IMR-90 (cell line): ENCODE measurements around the gene DONSON. TPM values are rescaled to one million over a fixed set of nuclear protein-coding genes. Genes with fewer than 3 reads are reported as not detected.

Source experiments
- ATAC-seq: fragments of 200-7000 bp; cut with Tn5 transposase; 2 replicates; pipeline ENCODE4 v1.9.1; 2020; ENCODE audit warnings: low read depth, mild to moderate bottlenecking, moderate library complexity
- BruUV-seq: library from RNA; stranded (reverse); fragments of 400-500 nt; replicated peaks from 2 replicates; lab custom pipeline; 2021; lab: Mats Ljungman, UMichigan
- CTCF ChIA-PET: fragments of 300-600 bp; formaldehyde crosslinking; extraction: SDS; loops from one replicate; lab custom pipeline; 2021; ENCODE audit warnings: antibody characterized with exemption; lab: Yijun Ruan, JAX
- POLR2A ChIA-PET: fragments of 300-600 bp; sonication (Branson Sonifier 250); formaldehyde crosslinking; loops from one replicate; lab custom pipeline; 2022; ENCODE audit warnings: antibody characterized with exemption; ENCODE audit not compliant: unreplicated experiment; lab: Charles Lee
- DNase-seq: peaks from one replicate; pipeline ENCODE4 v3.0.0; 2013
- H2AFZ ChIP-seq: replicated peaks from 2 replicates; pipeline ENCODE3; 2013; ENCODE audit warnings: low read length, mild to moderate bottlenecking; ENCODE audit not compliant: poor library complexity
- H2AK5ac ChIP-seq: 2 replicates; pipeline ENCODE4 v1.6.1; 2013; ENCODE audit warnings: low read depth, low read length, inconsistent platforms
- H2AK9ac ChIP-seq: replicated peaks from 2 replicates; pipeline ENCODE3; 2013; ENCODE audit warnings: mild to moderate bottlenecking, low read depth, low read length, moderate library complexity; ENCODE audit not compliant: poor library complexity
- H2BK120ac ChIP-seq: 2 replicates; pipeline ENCODE4 v1.6.1; 2013; ENCODE audit warnings: low read depth, low read length, inconsistent platforms
- H2BK15ac ChIP-seq: 3 replicates; pipeline ENCODE4 v1.6.1; 2013; ENCODE audit warnings: low read depth, low read length, inconsistent platforms
- H2BK20ac ChIP-seq: 2 replicates; pipeline ENCODE4 v1.6.1; 2013; ENCODE audit warnings: low read depth, mild to moderate bottlenecking, inconsistent platforms, low read length, moderate library complexity
- H2BK5ac ChIP-seq: 2 replicates; pipeline ENCODE4 v1.6.1; 2013; ENCODE audit warnings: mild to moderate bottlenecking, low read depth, low read length, inconsistent platforms; ENCODE audit not compliant: poor library complexity, severe bottlenecking
- H3K14ac ChIP-seq: replicated peaks from 2 replicates; pipeline ENCODE4 v1.6.1; 2013; ENCODE audit warnings: low read depth, low read length, inconsistent platforms
- H3K18ac ChIP-seq: 2 replicates; pipeline ENCODE4 v1.6.1; 2013; ENCODE audit warnings: low read depth, low read length, control low read depth
- H3K23ac ChIP-seq: 2 replicates; pipeline ENCODE4 v1.6.1; 2013; ENCODE audit warnings: low read depth, low read length, inconsistent platforms
- H3K27ac ChIP-seq: 2 replicates; pipeline ENCODE4 v1.5.1; 2013; ENCODE audit warnings: mild to moderate bottlenecking, control low read depth, low read length; ENCODE audit not compliant: insufficient read depth
- H3K27me3 ChIP-seq: 2 replicates; pipeline ENCODE4 v1.6.1; 2013; ENCODE audit warnings: low read length; ENCODE audit not compliant: control insufficient read depth, insufficient read depth
- H3K36me3 ChIP-seq: 2 replicates; pipeline ENCODE4 v1.6.1; 2013; ENCODE audit warnings: low read length, mixed read lengths; ENCODE audit not compliant: control insufficient read depth, insufficient read depth
- H3K4ac ChIP-seq: 2 replicates; pipeline ENCODE4 v1.6.1; 2013; ENCODE audit warnings: low read depth, low read length, inconsistent platforms
- H3K4me1 ChIP-seq: 2 replicates; pipeline ENCODE4 v1.6.1; 2013; ENCODE audit warnings: low read length, mixed read lengths; ENCODE audit not compliant: control insufficient read depth, insufficient read depth
- H3K4me2 ChIP-seq: 2 replicates; pipeline ENCODE4 v1.6.1; 2013; ENCODE audit warnings: low read depth, mild to moderate bottlenecking, control low read depth, low read length, moderate library complexity
- H3K4me3 ChIP-seq: 2 replicates; pipeline ENCODE4 v1.5.1; 2013; ENCODE audit warnings: low read depth, mild to moderate bottlenecking, control low read depth, low read length, moderate library complexity; ENCODE audit not compliant: insufficient read depth
- H3K56ac ChIP-seq: 2 replicates; pipeline ENCODE4 v1.6.1; 2013; ENCODE audit warnings: low read length, inconsistent platforms; ENCODE audit not compliant: insufficient read depth; ENCODE audit errors: extremely low read depth
- H3K79me1 ChIP-seq, 2 experiments: 2 replicates each; pipeline ENCODE4 v1.6.1; 2013; ENCODE audit warnings: low read length in 2 of 2, inconsistent platforms in 1 of 2, low read depth in 1 of 2
- H3K9ac ChIP-seq: 2 replicates; pipeline ENCODE4 v1.6.1; 2013; ENCODE audit warnings: low read depth, low read length, control low read depth
- H3K9me1 ChIP-seq: 2 replicates; pipeline ENCODE4 v1.6.1; 2013; ENCODE audit warnings: low read length, inconsistent platforms; ENCODE audit not compliant: insufficient read depth
- H3K9me3 ChIP-seq: 2 replicates; pipeline ENCODE4 v1.6.1; 2013; ENCODE audit warnings: low read length; ENCODE audit not compliant: control insufficient read depth, insufficient read depth
- H4K20me1 ChIP-seq: 2 replicates; pipeline ENCODE4 v1.6.1; 2013; ENCODE audit warnings: low read length, inconsistent platforms; ENCODE audit not compliant: insufficient read depth
- H4K5ac ChIP-seq: 2 replicates; pipeline ENCODE4 v1.6.1; 2013; ENCODE audit warnings: mild to moderate bottlenecking, low read depth, low read length, control low read depth
- H4K8ac ChIP-seq, 2 experiments: 2 replicates each; pipeline ENCODE4 v1.6.1; 2013; ENCODE audit warnings: low read depth in 2 of 2, low read length in 2 of 2, control low read depth in 1 of 2, inconsistent platforms in 1 of 2
- H4K91ac ChIP-seq: 2 replicates; pipeline ENCODE4 v1.6.1; 2013; ENCODE audit warnings: low read depth, low read length, inconsistent platforms; ENCODE audit not compliant: insufficient read depth
- MAFK ChIP-seq: IDR thresholded peaks from 2 replicates; pipeline ENCODE4 v1.6.1; 2012; ENCODE audit warnings: low read depth, low read length, improper control_type of control experiment
- MXI1 ChIP-seq: IDR thresholded peaks from 2 replicates; pipeline ENCODE4 v1.6.1; 2012; ENCODE audit warnings: low read depth, mild to moderate bottlenecking, low read length, moderate library complexity, borderline replicate concordance
- POLR2A ChIP-seq: IDR thresholded peaks from 2 replicates; pipeline ENCODE4 v1.6.1; 2012; ENCODE audit warnings: mild to moderate bottlenecking, low read depth, low read length
- RAD21 ChIP-seq: IDR thresholded peaks from 2 replicates; pipeline ENCODE4 v1.6.1; 2012; ENCODE audit warnings: low read length, improper control_type of control experiment
- RCOR1 ChIP-seq: IDR thresholded peaks from 2 replicates; pipeline ENCODE4 v1.6.1; 2012; ENCODE audit warnings: mild to moderate bottlenecking, low read length, improper control_type of control experiment; ENCODE audit not compliant: insufficient replicate concordance
- RFX5 ChIP-seq: IDR thresholded peaks from 2 replicates; pipeline ENCODE4 v1.8.0; 2012; ENCODE audit warnings: low read depth, mild to moderate bottlenecking, low read length, moderate library complexity
- SMC3 ChIP-seq: fragments of 150-350 bp; IDR thresholded peaks from 2 replicates; pipeline ENCODE4 v1.6.1; 2016; ENCODE audit warnings: low read depth, mild to moderate bottlenecking, antibody characterized with exemption, low read length, moderate library complexity
- WGBS, 2 experiments: methylation state at CpG; one replicate each; pipeline versions ENCODE4 v1.1.5 to v1.1.7; 2013; ENCODE audit warnings: missing lambda C conversion rate in 2 of 2; ENCODE audit not compliant: insufficient read length in 1 of 2; ENCODE audit errors: extremely low coverage in 2 of 2; 5-methylcytosine and 5-hydroxymethylcytosine counted together
- dilution Hi-C: fragments of 300-500 bp; cut with HindIII; formaldehyde crosslinking; loops from one replicate; pipeline ENCODE4 v1.14.3; 2018; ENCODE audit warnings: low sequenced_read_pairs; ENCODE audit not compliant: unreplicated experiment
- in situ Hi-C: fragments of 300-500 bp; cut with MboI; formaldehyde crosslinking; loops from 3 replicates; pipeline ENCODE4 v1.14.3; 2019; ENCODE audit warnings: low sequenced_read_pairs, inconsistent platforms, mixed read lengths
- intact Hi-C: fragments of 100-400 bp; cut with micrococcal nuclease; formaldehyde crosslinking; loops from 2 replicates; pipeline ENCODE4 v1.10.0; 2022
- polyA plus RNA-seq, 3 experiments: library from polyadenylated mRNA; depleted of rRNA; stranded (reverse); fragments of >200 nt; gene quantifications; 2 replicates each; pipeline ENCODE4 v1.2.3, GENCODE V29; 2012; ENCODE audit warnings: low replicate concordance in 1 of 3
- total RNA-seq: library from RNA; depleted of rRNA; stranded (reverse); fragments of >200 nt; gene quantifications from 2 replicates; pipeline ENCODE4 v1.2.3, GENCODE V29; 2012
- TF ChIP-seq, protein P1 (sequence below): conservative IDR thresholded peaks from 2 replicates; pipeline ENCODE4 v1.5.1; 2012; ENCODE audit warnings: mild to moderate bottlenecking, low read depth, low read length, improper control_type of control experiment

DONSON gene
- total and polyA plus RNA-seq, 2 of the 4 experiments (the other 2 are of a cell fraction): 14.3 to 16.6 TPM

- Histone ChIP-seq H4K20me1 (peaks cover 99% of the 10 kb centered on the region), H3K9me3 (no peaks in the 10 kb centered on the region), H2AK5ac (no peak overlapping the region), H3K23ac (no peak overlapping the region), H3K4me3 (no peak overlapping the region), H2AFZ (no peak overlapping the region), H3K4ac (no peak overlapping the region), H3K79me1 (peaks cover 45 to 79% of the 10 kb centered on the region in 2 experiments), H2BK15ac (no peak overlapping the region), H3K27me3 (no peaks in the 10 kb centered on the region), H4K5ac (no peak overlapping the region), H2BK120ac (no peak overlapping the region), H2BK20ac (no peak overlapping the region), H3K18ac (no peak overlapping the region), H3K27ac (no peak overlapping the region), H3K14ac (no peak overlapping the region), H2BK5ac (no peak overlapping the region), H2AK9ac (no peak overlapping the region), H3K4me1 (peaks cover 2% of the 10 kb centered on the region; the same call in 1 of the 2 replicates), H4K8ac (no peak overlapping the region), H3K36me3 (peaks cover 74% of the 10 kb centered on the region), H4K91ac (no peak overlapping the region), H3K56ac (no peak overlapping the region), H3K4me2 (no peak overlapping the region), H3K9ac (no peak overlapping the region), H3K9me1 (peaks cover 19% of the 10 kb centered on the region)
- dilution Hi-C loops (no loop called here), in situ Hi-C loops (no loop called here), intact Hi-C loops (no loop called here)
- POLR2A ChIA-PET: no interaction called here
- TF ChIP-seq RAD21 (no peak), MAFK (no peak), RCOR1 (no peak), SMC3 (no peak), RFX5 (no peak), MXI1 (no peak), POLR2A (no peak)
- TF ChIP-seq, protein P1, sequence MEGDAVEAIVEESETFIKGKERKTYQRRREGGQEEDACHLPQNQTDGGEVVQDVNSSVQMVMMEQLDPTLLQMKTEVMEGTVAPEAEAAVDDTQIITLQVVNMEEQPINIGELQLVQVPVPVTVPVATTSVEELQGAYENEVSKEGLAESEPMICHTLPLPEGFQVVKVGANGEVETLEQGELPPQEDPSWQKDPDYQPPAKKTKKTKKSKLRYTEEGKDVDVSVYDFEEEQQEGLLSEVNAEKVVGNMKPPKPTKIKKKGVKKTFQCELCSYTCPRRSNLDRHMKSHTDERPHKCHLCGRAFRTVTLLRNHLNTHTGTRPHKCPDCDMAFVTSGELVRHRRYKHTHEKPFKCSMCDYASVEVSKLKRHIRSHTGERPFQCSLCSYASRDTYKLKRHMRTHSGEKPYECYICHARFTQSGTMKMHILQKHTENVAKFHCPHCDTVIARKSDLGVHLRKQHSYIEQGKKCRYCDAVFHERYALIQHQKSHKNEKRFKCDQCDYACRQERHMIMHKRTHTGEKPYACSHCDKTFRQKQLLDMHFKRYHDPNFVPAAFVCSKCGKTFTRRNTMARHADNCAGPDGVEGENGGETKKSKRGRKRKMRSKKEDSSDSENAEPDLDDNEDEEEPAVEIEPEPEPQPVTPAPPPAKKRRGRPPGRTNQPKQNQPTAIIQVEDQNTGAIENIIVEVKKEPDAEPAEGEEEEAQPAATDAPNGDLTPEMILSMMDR: no peak
- no peak for DNase-seq
- CTCF ChIA-PET: no interaction called here
- 100% methylated on average over 3 of the region's 32 CpGs; no CpG with 5 or more reads in 1 of the 2 experiments for WGBS, 2 experiments
- no peak for ATAC-seq
- no TSS peak for BruUV-seq
Measured at GRCh38 chr21:33554982-33555344, 33.5 kb downstream of the DONSON start.
